C4-2B (cell line): ENCODE data around the gene DGKE.

Experiments
- CTCF ChIP-seq: fragments of 450-650 bp; conservative IDR thresholded peaks from 2 replicates; pipeline ENCODE4 v1.5.1; 2017; ENCODE audit warnings: mild to moderate bottlenecking
- ZFX ChIP-seq: fragments of 450-650 bp; IDR thresholded peaks from 2 replicates; pipeline ENCODE4 v1.6.1; 2017

DNA sequence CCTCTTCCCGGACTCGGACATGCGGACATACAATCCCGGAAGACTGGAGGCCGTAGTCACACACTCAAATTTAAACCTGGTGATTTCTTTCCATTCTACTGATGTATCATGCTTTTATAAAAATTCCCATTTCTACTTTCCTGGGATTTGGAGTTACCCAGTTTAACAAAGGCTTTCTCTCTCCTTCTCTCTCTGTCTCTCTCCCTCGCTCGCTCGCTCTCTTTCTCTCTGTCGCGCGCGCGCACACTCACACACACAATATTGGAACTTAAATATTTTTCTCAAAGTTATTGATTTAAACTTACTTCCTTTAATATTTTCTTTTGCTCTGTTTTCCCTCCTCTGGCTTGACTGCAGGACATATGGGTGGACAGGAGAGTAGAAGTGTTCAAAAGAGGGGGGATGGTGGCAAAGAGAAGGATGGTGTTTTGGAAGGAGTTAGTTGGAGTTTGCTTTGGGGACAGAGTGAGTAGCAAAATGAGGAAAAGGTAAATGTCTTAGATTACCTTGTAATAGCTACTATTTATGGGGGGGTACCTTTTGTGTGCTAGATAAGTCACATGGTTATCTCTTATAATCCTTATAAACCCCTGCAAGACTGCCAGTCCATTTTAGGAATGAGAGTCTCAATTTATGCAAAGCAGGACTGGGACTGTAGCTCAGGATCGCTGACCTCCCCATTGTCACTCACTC, 80.8 kb downstream of the DGKE start:
- no peak for TF ChIP-seq CTCF
- TF ChIP-seq ZFX: no peak
